Measurements from ENCODE around the gene ERGIC2.

The ERGIC2 gene

GRCh38 chr12:29425722-29426121 is 44.8 kb upstream of the ERGIC2 start:
- TF ChIP-seq, protein P1, sequence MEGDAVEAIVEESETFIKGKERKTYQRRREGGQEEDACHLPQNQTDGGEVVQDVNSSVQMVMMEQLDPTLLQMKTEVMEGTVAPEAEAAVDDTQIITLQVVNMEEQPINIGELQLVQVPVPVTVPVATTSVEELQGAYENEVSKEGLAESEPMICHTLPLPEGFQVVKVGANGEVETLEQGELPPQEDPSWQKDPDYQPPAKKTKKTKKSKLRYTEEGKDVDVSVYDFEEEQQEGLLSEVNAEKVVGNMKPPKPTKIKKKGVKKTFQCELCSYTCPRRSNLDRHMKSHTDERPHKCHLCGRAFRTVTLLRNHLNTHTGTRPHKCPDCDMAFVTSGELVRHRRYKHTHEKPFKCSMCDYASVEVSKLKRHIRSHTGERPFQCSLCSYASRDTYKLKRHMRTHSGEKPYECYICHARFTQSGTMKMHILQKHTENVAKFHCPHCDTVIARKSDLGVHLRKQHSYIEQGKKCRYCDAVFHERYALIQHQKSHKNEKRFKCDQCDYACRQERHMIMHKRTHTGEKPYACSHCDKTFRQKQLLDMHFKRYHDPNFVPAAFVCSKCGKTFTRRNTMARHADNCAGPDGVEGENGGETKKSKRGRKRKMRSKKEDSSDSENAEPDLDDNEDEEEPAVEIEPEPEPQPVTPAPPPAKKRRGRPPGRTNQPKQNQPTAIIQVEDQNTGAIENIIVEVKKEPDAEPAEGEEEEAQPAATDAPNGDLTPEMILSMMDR (IDR thresholded peaks at IDR 0.05; ENCODE audit: low read depth, low read length): no peak
- no peak overlapping the region for H3K4me3 ChIP-seq (ENCODE audit: low read depth, low read length)

DNA sequence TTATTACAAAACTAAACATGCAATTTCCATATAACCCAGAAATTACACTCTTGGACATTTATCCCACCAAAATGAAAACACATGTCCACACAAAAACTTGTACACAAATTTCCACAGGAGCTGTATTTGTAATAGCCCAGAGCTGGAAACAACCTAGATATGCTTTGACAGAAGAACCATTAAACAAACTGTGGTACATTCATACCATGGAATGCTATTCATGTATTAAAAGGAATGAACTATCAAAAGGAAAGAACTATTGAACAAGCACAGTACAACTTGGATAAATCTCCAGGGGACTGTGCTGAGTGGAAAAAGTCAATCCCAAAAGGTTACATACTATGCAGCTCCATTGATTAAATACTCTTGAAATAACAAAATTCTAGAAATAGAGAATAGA is 35.8 kb upstream of the ERGIC2 start:
- H3K4me3 ChIP-seq (ENCODE audit: low read depth, low read length): no peak overlapping the region
- TF ChIP-seq, protein P1 (IDR thresholded peaks at IDR 0.05; ENCODE audit: low read depth, low read length): no peak

DNA sequence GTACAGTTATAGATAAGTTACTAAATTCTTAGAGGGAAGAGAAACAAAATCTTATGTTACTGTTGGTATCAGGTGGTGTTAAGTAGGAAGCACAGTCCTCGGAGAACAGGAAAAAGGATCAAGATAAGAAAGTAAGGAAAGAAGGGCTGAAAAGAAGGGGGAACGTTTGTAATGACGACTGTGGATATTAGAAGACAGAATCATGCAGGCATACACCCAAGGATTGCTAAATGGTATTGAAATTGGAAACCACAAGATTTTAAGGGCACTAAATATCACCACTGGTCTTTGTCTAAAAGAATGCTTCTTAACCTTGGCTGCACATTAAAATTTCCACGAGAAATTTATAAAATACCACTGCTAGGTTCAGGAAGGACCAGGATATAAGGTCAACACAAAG is 34.1 kb upstream of the ERGIC2 start:
- TF ChIP-seq, protein P1 (IDR thresholded peaks at IDR 0.05; ENCODE audit: low read depth, low read length): no peak
- no peak overlapping the region for H3K4me3 ChIP-seq (ENCODE audit: low read depth, low read length)

GRCh38 chr12:29414368-29414767 is 33.4 kb upstream of the ERGIC2 start:
- TF ChIP-seq, protein P1 (IDR thresholded peaks at IDR 0.05; ENCODE audit: low read depth, low read length): no peak
- H3K4me3 ChIP-seq (ENCODE audit: low read depth, low read length): no peak overlapping the region

DNA sequence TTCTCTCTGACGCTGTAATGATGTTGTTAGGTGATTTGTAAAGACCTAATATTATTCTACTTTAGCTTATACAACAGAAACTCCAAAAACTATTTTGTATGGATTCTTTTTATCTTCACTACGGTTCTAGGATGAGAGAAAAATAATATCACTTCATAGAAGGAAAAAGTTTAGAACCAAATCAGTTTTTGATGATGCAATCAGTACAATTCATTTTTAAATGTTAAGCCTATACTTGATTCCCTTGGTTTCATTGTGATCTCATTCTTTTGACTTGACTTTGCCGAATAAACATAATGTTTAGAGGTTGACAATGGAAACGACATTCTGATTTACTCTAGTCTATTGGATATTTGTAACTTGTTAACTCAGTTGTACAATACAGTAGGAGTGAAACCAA is 24.6 kb upstream of the ERGIC2 start:
- no peak overlapping the region for H3K4me3 ChIP-seq (ENCODE audit: low read depth, low read length)
- TF ChIP-seq, protein P1 (IDR thresholded peaks at IDR 0.05; ENCODE audit: low read depth, low read length): no peak

DNA sequence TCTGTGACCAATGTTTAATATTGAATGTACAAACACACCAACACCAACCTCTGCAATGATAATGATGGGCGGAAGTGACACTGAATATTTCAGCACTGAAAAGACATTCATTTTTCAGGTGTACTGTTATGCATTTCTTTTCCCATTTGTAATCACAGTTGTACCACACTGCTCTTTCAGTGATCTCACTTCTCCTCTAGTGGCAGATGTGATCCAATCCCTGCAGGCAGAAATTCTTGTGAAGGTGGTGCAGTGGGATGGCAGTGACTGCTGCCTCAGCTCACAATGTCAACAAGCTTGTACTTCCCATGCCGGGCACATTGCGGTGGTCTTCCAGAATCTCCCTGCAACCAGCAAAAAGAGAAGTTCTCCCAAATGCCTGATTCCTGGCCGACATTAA is 23.0 kb upstream of the ERGIC2 start:
- no peak overlapping the region for H3K4me3 ChIP-seq (ENCODE audit: low read depth, low read length)
- TF ChIP-seq, protein P1 (IDR thresholded peaks at IDR 0.05; ENCODE audit: low read depth, low read length): no peak

DNA sequence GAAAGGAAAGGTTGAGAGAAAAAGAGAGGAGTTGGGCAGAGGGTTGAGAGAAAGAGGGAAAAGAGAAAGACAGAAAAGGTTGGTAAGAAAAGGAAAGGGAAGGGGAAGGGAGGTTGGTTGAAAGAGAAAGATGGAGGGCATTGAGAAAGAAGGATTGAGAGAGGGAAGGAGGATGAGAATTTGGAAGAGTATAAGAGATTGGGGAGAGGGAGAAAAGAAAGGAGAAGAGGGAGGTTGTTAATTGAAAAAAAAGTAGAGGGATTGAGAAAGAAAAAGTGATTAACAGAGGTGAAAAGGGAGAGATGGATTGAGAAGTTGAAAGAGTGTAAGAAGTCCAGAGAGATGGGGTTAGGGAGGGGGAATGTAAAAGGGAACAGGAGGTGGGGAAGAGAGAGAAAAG is 21.5 kb upstream of the ERGIC2 start:
- no peak overlapping the region for H3K4me3 ChIP-seq (ENCODE audit: low read depth, low read length)
- TF ChIP-seq, protein P1 (IDR thresholded peaks at IDR 0.05; ENCODE audit: low read depth, low read length): no peak

Measured in WI38 (cell line).